G401.6 (cell line): Measurements from ENCODE around the gene HMGCS2.
"Not testable (repeated sequence)": the region's sequence is repeated elsewhere in the genome, so short reads cannot be mapped to it uniquely, and the experiment has no call there.

Experiments
- FAIRE-seq: peaks from 2 replicates; lab custom pipeline; 2012; peaks lifted over from hg19 to GRCh38; lab: Jason Lieb, UNC

The HMGCS2 gene

GRCh38 chr1:119787776-119788175 lies 19.1 kb upstream of the HMGCS2 start:
- FAIRE-seq: no peak

- FAIRE-seq: not testable (repeated sequence)
Measured at GRCh38 chr1:119786473-119787050, 17.9 kb upstream of the HMGCS2 start.

GRCh38 chr1:119786046-119786445 lies 17.3 kb upstream of the HMGCS2 start:
- not testable (repeated sequence) for FAIRE-seq

- FAIRE-seq: no peak
Measured at GRCh38 chr1:119784191-119784781, 15.6 kb upstream of the HMGCS2 start.

DNA sequence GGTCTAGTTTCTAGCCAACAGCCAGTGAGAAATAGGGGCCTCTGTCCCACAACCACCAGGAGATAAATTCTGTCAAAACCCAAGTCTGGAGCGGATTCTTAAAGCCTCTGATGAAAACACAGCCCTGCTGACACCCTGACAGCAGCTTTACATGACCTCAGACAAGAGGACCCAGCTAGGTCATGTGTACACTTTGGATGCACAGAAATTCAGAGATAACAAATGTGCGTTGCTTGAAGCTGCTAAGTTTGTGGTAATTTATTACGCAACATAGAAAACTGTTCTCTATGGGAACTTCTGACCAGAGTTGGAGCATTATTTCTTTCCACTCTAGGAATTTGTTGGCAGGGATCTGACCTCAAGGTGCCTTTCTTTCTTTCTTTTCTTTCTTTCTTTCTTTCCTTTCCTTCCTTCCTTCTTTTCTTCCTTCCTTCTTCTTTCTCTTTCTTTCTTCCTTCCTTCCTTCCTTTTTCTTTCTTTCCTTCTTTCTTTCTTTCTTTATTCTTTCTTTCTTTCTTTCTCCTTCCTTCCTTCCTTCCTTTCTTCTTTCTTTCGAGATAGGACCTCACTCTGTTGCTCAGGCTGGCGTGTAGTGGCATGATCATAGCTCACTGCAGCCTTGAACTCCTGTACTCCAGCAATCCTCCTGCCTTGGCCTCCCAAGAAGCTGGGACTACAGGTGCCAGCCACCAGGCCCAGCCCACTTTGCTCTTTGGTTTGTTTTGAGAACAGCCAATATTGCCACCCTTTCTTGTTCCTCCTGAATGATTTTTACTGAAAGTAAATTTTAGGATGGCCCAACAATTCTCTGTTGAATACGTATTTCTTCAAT lies 14.9 kb upstream of the HMGCS2 start:
- no peak for FAIRE-seq

GRCh38 chr1:119782631-119783325 lies 14.1 kb upstream of the HMGCS2 start:
- no peak for FAIRE-seq

DNA sequence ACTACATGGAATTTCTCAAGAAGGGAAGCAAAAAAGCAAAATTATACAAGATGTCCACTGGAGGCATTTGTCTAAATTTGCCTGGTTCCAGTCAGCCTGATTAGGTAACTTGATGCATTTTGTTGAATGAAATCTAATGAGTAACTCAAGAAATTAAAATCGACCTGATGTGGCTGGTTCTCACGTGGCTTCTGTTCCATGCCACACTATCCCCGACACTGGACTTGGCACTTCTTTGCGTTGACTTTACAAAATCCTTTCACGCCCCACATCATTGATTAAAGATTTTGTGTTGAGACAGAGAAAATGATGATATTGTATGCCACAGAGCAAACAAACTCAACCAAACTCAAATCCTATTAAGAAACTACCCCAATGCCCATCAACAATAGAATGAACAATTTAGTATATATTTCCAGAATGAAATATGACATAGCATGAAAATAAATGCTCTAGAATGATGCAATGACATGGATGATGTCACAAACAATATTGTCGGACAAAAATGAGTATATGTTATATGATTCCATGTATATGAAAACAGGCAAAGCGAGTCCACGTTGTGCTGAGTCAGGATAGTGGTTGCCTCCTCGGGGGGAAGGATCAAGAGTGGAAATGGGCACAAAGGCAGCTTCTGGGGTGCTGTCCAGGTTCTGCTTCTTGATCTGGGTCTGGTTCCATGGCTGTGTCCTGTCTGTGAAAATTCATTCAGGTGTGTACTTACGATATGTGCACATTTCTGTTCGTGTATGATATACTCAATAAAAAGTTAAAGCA lies 12.9 kb upstream of the HMGCS2 start:
- no peak for FAIRE-seq

- no peak for FAIRE-seq
Measured at GRCh38 chr1:119779869-119780356, 11.2 kb upstream of the HMGCS2 start.

- FAIRE-seq: no peak
Measured at GRCh38 chr1:119778886-119779560, 10.3 kb upstream of the HMGCS2 start.

DNA sequence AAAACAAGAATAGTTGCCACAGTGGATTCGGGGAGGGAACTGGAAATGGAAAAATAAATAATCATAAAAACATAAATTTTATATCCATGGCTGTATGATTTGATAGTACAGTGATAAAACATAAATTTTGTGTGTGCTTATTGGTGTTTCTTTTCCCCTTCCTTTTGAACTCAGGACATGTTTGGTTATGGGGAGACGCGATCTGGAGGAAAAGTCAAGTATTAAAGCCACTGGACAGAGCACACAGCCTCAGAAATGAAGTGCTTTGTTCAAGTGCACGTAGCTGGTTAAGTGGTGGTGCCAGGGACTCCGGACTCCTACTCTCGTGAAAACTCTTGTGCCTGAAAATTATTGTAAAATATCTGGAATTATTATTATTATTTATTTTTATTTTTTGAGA lies 9.7 kb upstream of the HMGCS2 start:
- FAIRE-seq: no peak

DNA sequence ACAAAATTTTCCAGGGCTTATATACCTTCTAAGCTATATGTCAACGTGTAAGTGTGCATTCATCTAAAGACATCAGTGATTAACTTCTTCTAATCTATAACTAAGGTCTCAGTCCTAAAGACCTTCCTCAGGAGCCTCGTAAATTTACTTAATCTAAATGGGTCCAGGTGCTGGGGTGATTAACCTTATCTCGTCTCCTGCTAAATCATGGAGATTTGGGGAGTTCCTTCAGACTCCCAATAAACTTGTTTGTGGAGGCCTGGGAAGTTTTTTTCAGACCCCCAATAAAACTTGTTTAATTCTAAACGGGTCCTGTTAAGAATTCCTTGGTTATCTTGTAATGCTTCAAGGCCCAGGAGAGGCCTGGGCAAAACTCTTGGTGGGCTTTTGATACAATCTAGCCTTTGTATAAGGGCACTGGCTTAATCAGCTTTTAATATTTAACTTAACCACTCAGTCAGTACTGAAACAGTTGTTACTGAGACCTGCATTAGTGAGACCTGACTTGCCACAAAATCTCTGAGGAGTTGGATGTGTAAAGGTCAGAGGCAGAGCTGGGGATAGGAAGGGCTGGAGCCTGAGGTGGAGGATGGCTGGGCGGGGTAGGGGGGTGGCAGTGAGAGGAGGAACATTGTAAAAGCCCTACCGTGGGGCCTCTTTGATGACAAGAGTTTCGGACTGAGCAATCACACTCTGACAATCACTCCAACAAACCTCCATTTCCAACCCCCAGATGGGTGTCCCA lies 6.2 kb upstream of the HMGCS2 start:
- no peak for FAIRE-seq

DNA sequence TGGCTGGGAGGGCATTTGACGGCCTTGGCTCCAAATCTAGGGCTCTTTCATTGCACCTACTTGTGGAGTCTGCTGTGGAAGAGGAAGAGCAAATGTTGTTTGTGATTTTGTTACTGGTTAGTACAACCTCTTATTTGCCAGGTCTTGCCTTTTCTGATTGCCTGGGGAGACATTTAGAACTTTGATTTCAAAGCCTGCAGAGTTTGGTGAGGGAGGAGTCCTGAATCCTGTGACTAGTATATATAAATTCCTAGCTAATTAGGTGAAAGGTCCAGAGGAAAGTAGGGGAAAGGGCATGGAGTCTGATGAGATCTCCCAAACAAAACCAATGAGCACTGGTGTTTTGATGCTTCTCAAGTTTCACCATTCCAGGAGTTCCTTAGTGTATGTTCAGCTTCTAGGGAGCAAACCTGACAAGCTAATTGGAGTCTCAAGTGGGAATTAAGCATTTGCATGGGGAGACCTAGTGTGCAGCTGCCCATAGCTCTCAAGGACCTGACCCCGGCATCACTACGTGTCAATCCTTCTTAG lies 5.1 kb upstream of the HMGCS2 start:
- FAIRE-seq: no peak

- FAIRE-seq: no peak
Measured at GRCh38 chr1:119772298-119772697, 3.6 kb upstream of the HMGCS2 start.

DNA sequence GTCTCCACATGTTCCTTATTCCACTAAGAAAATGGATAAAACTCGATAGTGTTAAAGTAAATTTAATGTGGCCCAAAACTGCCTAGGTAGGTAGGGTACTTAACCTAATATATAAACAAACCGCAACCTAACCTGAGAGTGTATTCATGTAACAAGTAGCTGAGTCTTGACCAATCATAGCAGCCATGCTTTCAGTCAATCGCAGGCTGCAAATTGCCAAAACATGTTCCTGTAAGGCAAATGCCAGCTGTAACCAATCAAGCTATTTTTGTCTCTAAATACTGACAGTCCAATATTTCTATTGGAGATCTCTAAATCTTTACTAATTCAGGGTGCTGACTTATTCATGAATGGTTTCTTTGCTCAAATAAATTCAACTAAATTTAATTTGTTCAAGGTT lies 3.1 kb upstream of the HMGCS2 start:
- FAIRE-seq: no peak

- FAIRE-seq: no peak
Measured at GRCh38 chr1:119771016-119771415, 2.3 kb upstream of the HMGCS2 start.

DNA sequence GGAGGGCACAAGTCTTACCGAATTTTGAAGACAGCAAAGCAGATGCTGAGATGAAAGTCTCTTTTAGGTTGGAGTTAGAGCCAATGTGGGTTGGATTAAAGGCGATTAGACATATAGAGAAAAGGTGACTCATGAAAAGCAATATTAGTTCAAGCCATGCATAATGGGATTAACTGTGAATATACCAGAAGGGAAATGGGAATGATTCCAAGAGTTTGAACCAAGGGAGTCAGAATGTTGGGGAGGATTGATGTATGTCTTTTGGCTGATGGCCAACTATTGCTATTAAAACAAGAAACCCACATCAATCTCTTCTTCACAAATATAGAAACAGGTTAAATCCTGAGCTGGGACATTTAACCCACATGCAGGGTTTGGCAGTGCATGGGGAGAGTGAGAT lies 1.2 kb downstream of the HMGCS2 start:
- no peak for FAIRE-seq

- no peak for FAIRE-seq
Measured at GRCh38 chr1:119766374-119766794, 2.3 kb downstream of the HMGCS2 start.

DNA sequence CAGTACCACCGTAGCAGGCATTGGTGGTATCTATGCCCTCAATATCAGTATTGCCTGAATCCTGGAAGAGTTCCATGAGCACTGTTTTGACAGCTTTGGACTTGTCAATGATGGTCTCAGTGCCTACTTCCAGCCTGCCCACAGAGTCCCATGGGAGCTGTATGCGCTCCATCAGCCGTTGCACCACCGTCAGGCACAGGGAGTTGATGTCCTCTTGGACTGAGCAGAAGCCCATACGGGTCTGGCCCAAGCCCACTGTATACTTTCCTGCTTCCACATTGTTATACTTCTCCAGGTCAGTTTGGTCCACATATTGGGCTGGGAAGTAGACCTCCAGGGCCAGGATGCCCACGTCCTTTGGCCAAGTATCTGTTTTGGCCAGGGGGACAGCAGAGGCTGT lies 4.5 kb downstream of the HMGCS2 start:
- FAIRE-seq: no peak

- FAIRE-seq: no peak
Measured at GRCh38 chr1:119762953-119763352, 5.8 kb downstream of the HMGCS2 start.

DNA sequence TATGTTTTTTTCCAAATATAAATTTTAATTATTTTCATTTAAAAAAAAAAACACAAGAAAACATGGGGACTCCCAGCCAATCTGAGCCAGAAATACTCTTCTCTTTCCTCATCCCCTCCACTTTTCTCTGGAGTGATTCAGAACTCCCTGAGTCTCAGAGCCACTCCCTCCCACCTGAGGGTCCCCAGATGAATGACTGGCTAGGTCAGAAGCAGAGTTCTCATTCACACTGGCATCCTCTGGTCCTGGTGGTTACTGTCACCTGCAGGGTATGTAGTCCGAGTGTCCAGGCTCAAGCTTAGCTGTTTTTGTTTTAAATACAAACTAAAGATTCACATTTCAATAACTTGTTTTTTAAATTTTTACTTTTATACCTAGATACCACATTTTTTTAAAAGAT lies 6.3 kb downstream of the HMGCS2 start:
- no peak for FAIRE-seq
